Trophoblast cell (in vitro differentiated cells and primary cell): ENCODE results near the gene RUVBL2. TPM values are rescaled to one million over a fixed set of nuclear protein-coding genes. Genes with fewer than 3 reads are reported as not detected.

Experiments used
- DNase-seq, 2 donors: peaks; one replicate each; pipeline ENCODE4 v3.0.0-alpha.2; 2016
- H2AFZ ChIP-seq: 2 replicates; pipeline ENCODE4 v1.6.1; 2013; ENCODE audit warnings: low read length, moderate library complexity, mild to moderate bottlenecking; ENCODE audit not compliant: insufficient read depth, poor library complexity
- H2AK5ac ChIP-seq: 2 replicates; pipeline ENCODE4 v1.6.1; 2013; ENCODE audit warnings: mild to moderate bottlenecking, low read length
- H2BK120ac ChIP-seq: 2 replicates; pipeline ENCODE4 v1.6.1; 2013; ENCODE audit warnings: low read length, mild to moderate bottlenecking, moderate library complexity; ENCODE audit not compliant: insufficient read depth, poor library complexity
- H2BK12ac ChIP-seq: 2 replicates; pipeline ENCODE4 v1.6.1; 2013; ENCODE audit warnings: mild to moderate bottlenecking, low read length, moderate library complexity
- H2BK5ac ChIP-seq: 2 replicates; pipeline ENCODE4 v1.6.1; 2013; ENCODE audit warnings: low read length, low read depth, moderate library complexity, mild to moderate bottlenecking; ENCODE audit not compliant: poor library complexity
- H3K14ac ChIP-seq: 2 replicates; pipeline ENCODE4 v1.6.1; 2013; ENCODE audit warnings: mild to moderate bottlenecking, low read length
- H3K18ac ChIP-seq: 2 replicates; pipeline ENCODE4 v1.6.1; 2013; ENCODE audit warnings: mild to moderate bottlenecking, low read length
- H3K23ac ChIP-seq: 2 replicates; pipeline ENCODE4 v1.6.1; 2013; ENCODE audit warnings: low read length
- H3K27ac ChIP-seq: 2 replicates; pipeline ENCODE4 v1.5.1; 2013; ENCODE audit warnings: low read depth, mild to moderate bottlenecking, inconsistent platforms, low read length, moderate library complexity
- H3K27me3 ChIP-seq: 2 replicates; pipeline ENCODE4 v1.6.1; 2013; ENCODE audit warnings: inconsistent platforms, mild to moderate bottlenecking, low read length, moderate library complexity; ENCODE audit not compliant: insufficient read depth
- H3K36me3 ChIP-seq, 2 experiments: 1 replicate in 1 of 2; 2 replicates in 1 of 2; pipeline ENCODE4 v1.6.1; 2013; ENCODE audit warnings: low read length in 2 of 2, mild to moderate bottlenecking in 2 of 2, moderate library complexity in 1 of 2; ENCODE audit not compliant: insufficient read depth in 2 of 2, control insufficient read depth in 1 of 2
- H3K4ac ChIP-seq: 2 replicates; pipeline ENCODE4 v1.6.1; 2013; ENCODE audit warnings: low read depth, mild to moderate bottlenecking, low read length, moderate library complexity
- H3K4me1 ChIP-seq, 2 experiments: 1 replicate in 1 of 2; 2 replicates in 1 of 2; pipeline ENCODE4 v1.6.1; 2013; ENCODE audit warnings: low read length in 2 of 2, mild to moderate bottlenecking in 2 of 2, moderate library complexity in 1 of 2; ENCODE audit not compliant: insufficient read depth in 2 of 2, control insufficient read depth in 1 of 2
- H3K4me2 ChIP-seq: 2 replicates; pipeline ENCODE4 v1.6.1; 2013; ENCODE audit warnings: inconsistent platforms, mild to moderate bottlenecking, low read length, moderate library complexity
- H3K4me3 ChIP-seq: 2 replicates; pipeline ENCODE4 v1.5.1; 2013; ENCODE audit warnings: mild to moderate bottlenecking, low read depth, low read length, inconsistent platforms
- H3K79me1 ChIP-seq: one replicate; pipeline ENCODE4 v1.6.1; 2013; ENCODE audit warnings: low read length
- H3K79me2 ChIP-seq: 2 replicates; pipeline ENCODE4 v1.6.1; 2013; ENCODE audit warnings: low read length, mild to moderate bottlenecking; ENCODE audit not compliant: control insufficient read depth, insufficient read depth, poor library complexity
- H3K9ac ChIP-seq: 2 replicates; pipeline ENCODE4 v1.6.1; 2013; ENCODE audit warnings: mild to moderate bottlenecking, low read length
- H3K9me3 ChIP-seq: 2 replicates; pipeline ENCODE4 v1.6.1; 2013; ENCODE audit warnings: low read depth, mild to moderate bottlenecking, control low read depth, inconsistent platforms, low read length; ENCODE audit not compliant: insufficient read depth
- H4K12ac ChIP-seq: 2 replicates; pipeline ENCODE4 v1.6.1; 2013; ENCODE audit warnings: low read depth, mild to moderate bottlenecking, low read length, moderate library complexity
- H4K8ac ChIP-seq: 2 replicates; pipeline ENCODE4 v1.6.1; 2013; ENCODE audit warnings: low read depth, mild to moderate bottlenecking, low read length, moderate library complexity
- H4K91ac ChIP-seq: one replicate; pipeline ENCODE4 v1.6.1; 2013; ENCODE audit warnings: low read depth, mild to moderate bottlenecking, low read length, moderate library complexity
- WGBS: extraction: QIAGEN DNeasy Blood & Tissue Kit; methylation state at CpG from one replicate; pipeline ENCODE4 v1.1.7; 2013; ENCODE audit warnings: missing lambda C conversion rate; ENCODE audit not compliant: insufficient read length, insufficient coverage; ENCODE audit errors: extremely low coverage; 5-methylcytosine and 5-hydroxymethylcytosine counted together
- polyA plus RNA-seq: library from polyadenylated mRNA; stranded (reverse); fragments of 200-250 nt; gene quantifications from 2 replicates; pipeline ENCODE4 v1.2.3, GENCODE V29; 2013

The RUVBL2 gene
- polyA plus RNA-seq: 58.0 and 58.6 TPM in 2 replicates

- Histone ChIP-seq H3K4ac (peak within 1 kb of the TSS; percentile 96), H3K79me2 (peaks cover 18% of the 10 kb centered on the region), H2BK120ac (peak within 1 kb of the TSS; percentile 69), H3K9ac (peak within 1 kb of the TSS; percentile 91), H3K27me3 (no peaks in the 10 kb centered on the region), H3K23ac (peak within 1 kb of the TSS; percentile 50), H3K18ac (peak within 1 kb of the TSS; percentile 64), H3K4me3 (peak within 1 kb of the TSS; percentile 91), H3K27ac (peak within 1 kb of the TSS; percentile 70), H4K12ac (peak within 1 kb of the TSS; percentile 68), H4K8ac (peak within 1 kb of the TSS; percentile 87), H2AFZ (peak within 1 kb of the TSS; percentile 58), H2BK12ac (peak within 1 kb of the TSS; percentile 4), H4K91ac (peak within 1 kb of the TSS; percentile 80), H3K14ac (peak within 1 kb of the TSS; percentile 80), H3K9me3 (no peaks in the 10 kb centered on the region), H2BK5ac (peak within 1 kb of the TSS; percentile 73), H3K36me3 (peaks cover 14 to 19% of the 10 kb centered on the region in 2 experiments), H3K79me1 (peaks cover 17% of the 10 kb centered on the region), H3K4me1 (peaks cover 21 to 28% of the 10 kb centered on the region in 2 experiments), H3K4me2 (peak within 1 kb of the TSS; percentile 86), H2AK5ac (peak within 1 kb of the TSS; percentile 49)
- peak; percentile 100 for DNase-seq
- no CpG with 5 or more reads among the region's 56 CpGs for WGBS
Measured at GRCh38 chr19:48993175-48994034, at the start of gene RUVBL2, which contains the start of gene GYS1. Gene RUVBL2, plus strand, starts transcription at chr19:48993887. Its CDS starts 25 bp downstream, at chr19:48993912. Gene GYS1, minus strand, starts transcription at chr19:48993309. Its CDS starts 197 bp downstream, at chr19:48993112.

- Histone ChIP-seq H3K4me1 (peaks cover 4% of the 10 kb centered on the region in 2 experiments), H3K4me3 (no peak overlapping the region), H2BK12ac (no peak overlapping the region), H3K23ac (no peak overlapping the region), H2BK5ac (no peak overlapping the region), H4K8ac (no peak overlapping the region), H2AFZ (no peak overlapping the region), H3K14ac (no peak overlapping the region), H3K4ac (no peak overlapping the region), H4K12ac (no peak overlapping the region), H2AK5ac (no peak overlapping the region), H3K18ac (no peak overlapping the region), H4K91ac (no peak overlapping the region), H3K36me3 (no peaks in the 10 kb centered on the region), H3K4me2 (no peak overlapping the region), H3K9me3 (peaks cover 6% of the 10 kb centered on the region), H3K79me1 (no peaks in the 10 kb centered on the region), H3K27me3 (no peaks in the 10 kb centered on the region), H3K9ac (no peak overlapping the region), H3K79me2 (no peaks in the 10 kb centered on the region), H2BK120ac (no peak overlapping the region), H3K27ac (no peak overlapping the region)
- DNase-seq: peak; percentile 83 to 88
- WGBS: no CpG with 5 or more reads among the region's 5 CpGs
Measured at GRCh38 chr19:48945415-48945814, 48.3 kb upstream of the RUVBL2 start.

GRCh38 chr19:48945817-48946216 lies 47.9 kb upstream of the RUVBL2 start:
- no peak overlapping the region for H2AK5ac ChIP-seq
- no peak overlapping the region for H4K8ac ChIP-seq
- no peaks in the 10 kb centered on the region for H3K79me1 ChIP-seq
- H3K9ac ChIP-seq: no peak overlapping the region
- H3K27me3 ChIP-seq: no peaks in the 10 kb centered on the region
- H3K4me1 ChIP-seq: peaks cover 4% of the 10 kb centered on the region in 2 experiments
- no CpG with 5 or more reads among the region's 2 CpGs for WGBS
- no peak overlapping the region for H2BK12ac ChIP-seq
- peaks cover 4% of the 10 kb centered on the region for H3K9me3 ChIP-seq
- no peak overlapping the region for H3K27ac ChIP-seq
- no peak for DNase-seq
- H2BK5ac ChIP-seq: no peak overlapping the region
- H2BK120ac ChIP-seq: no peak overlapping the region
- no peak overlapping the region for H3K4ac ChIP-seq
- H3K79me2 ChIP-seq: no peaks in the 10 kb centered on the region
- no peak overlapping the region for H3K23ac ChIP-seq
- H3K4me3 ChIP-seq: no peak overlapping the region
- no peak overlapping the region for H2AFZ ChIP-seq
- no peak overlapping the region for H4K91ac ChIP-seq
- H4K12ac ChIP-seq: no peak overlapping the region
- no peaks in the 10 kb centered on the region for H3K36me3 ChIP-seq
- no peak overlapping the region for H3K18ac ChIP-seq
- H3K14ac ChIP-seq: no peak overlapping the region
- no peak overlapping the region for H3K4me2 ChIP-seq

GRCh38 chr19:48946463-48947257 lies 47.0 kb upstream of the RUVBL2 start:
- Histone ChIP-seq H3K14ac (no peak overlapping the region), H3K4me2 (no peak overlapping the region), H3K79me2 (no peaks in the 10 kb centered on the region), H4K91ac (no peak overlapping the region), H3K36me3 (no peaks in the 10 kb centered on the region), H3K9ac (no peak overlapping the region), H3K18ac (no peak overlapping the region), H3K27me3 (no peaks in the 10 kb centered on the region), H3K9me3 (peaks cover 4% of the 10 kb centered on the region), H2BK120ac (no peak overlapping the region), H3K4ac (no peak overlapping the region), H3K23ac (no peak overlapping the region), H4K8ac (no peak overlapping the region), H2AFZ (no peak overlapping the region), H3K4me1 (peaks cover 4% of the 10 kb centered on the region in 2 experiments), H2AK5ac (peak overlapping the region; percentile 16), H3K4me3 (no peak overlapping the region), H3K27ac (no peak overlapping the region), H4K12ac (no peak overlapping the region), H2BK5ac (no peak overlapping the region), H3K79me1 (no peaks in the 10 kb centered on the region), H2BK12ac (peak overlapping the region; percentile 14)
- no peak for DNase-seq
- no CpG with 5 or more reads among the region's 9 CpGs for WGBS
